CD4-positive, alpha-beta T cell treated with Interferon alpha-2 for 1 hour (primary cell): Measurements from ENCODE around the gene XXYLT1.

Experiments used
- DNase-seq, 2 donors: peaks; one replicate each; pipeline ENCODE4 v3.0.0-alpha.2; 2020 to 2022

XXYLT1 gene

GRCh38 chr3:195266428-195266827 is 4.5 kb downstream of the XXYLT1 start:
- DNase-seq, result no peak

GRCh38 chr3:195265363-195265976 is 5.5 kb downstream of the XXYLT1 start:
- DNase-seq, result no peak

- DNase-seq, result no peak
These were observed 6.9 kb downstream of the XXYLT1 start for GRCh38 chr3:195263925-195264600.

- no peak for DNase-seq
These were observed 7.6 kb downstream of the XXYLT1 start for GRCh38 chr3:195263193-195263924.

- no peak for DNase-seq
These were observed 9.0 kb downstream of the XXYLT1 start for GRCh38 chr3:195261925-195262324.

- DNase-seq, result peak; percentile 36 to 45
These were observed 10.6 kb downstream of the XXYLT1 start for GRCh38 chr3:195260280-195260905.

- DNase-seq, result peak; percentile 90 to 94
These were observed 11.3 kb downstream of the XXYLT1 start for GRCh38 chr3:195259475-195260279.

- peak in 1 of 2 donors; percentile 24 for DNase-seq
These were observed 11.8 kb downstream of the XXYLT1 start for GRCh38 chr3:195259154-195259474.

GRCh38 chr3:195258449-195259153 is 12.4 kb downstream of the XXYLT1 start:
- DNase-seq, result no peak

DNA sequence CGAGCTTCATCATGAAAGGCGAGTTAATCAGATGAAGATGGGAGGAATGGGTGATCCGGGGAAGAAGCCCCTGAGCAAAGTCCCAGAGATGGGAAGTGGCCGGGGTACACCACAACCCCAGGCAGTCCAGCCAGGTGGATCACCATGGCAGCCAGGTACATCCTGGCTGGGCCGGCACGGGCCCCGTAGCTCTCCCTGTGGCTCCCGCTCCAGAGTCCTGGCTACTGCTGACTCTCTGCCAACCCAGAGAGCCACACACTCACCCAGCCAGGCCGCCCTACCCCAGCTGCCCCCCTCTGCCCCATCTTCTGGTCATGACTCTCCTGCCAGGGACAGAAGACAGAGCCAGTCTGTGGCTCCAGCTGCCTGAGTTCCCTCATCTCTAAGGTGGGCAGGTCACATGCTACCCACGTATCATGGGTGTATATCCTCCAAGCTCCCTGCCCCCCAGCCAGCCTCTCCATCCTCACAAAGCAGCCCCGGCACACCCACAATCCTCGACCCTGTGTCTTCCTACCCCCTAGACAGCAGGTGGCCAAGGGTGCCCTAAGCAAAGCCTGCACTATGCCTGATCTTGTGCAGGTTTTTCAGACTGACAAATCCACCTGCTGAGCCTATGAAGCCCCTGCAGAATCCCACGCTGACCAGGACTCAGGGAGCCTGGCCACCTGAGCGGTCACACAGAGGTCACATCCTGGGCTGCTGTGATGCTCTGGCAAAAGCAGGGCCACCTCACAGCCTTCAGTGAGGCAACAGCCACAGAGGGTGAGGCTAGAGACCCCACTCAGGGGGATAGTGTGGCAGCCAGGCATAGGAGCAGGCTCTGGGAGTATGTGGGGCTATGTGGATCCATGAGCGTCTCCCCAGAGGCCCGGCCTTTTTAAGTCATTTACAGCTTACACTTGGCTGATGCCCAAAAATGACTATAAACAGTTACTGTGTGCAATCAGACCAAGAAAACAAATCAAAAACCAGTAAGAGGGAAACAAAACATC is 13.2 kb downstream of the XXYLT1 start:
- DNase-seq, result no peak

DNA sequence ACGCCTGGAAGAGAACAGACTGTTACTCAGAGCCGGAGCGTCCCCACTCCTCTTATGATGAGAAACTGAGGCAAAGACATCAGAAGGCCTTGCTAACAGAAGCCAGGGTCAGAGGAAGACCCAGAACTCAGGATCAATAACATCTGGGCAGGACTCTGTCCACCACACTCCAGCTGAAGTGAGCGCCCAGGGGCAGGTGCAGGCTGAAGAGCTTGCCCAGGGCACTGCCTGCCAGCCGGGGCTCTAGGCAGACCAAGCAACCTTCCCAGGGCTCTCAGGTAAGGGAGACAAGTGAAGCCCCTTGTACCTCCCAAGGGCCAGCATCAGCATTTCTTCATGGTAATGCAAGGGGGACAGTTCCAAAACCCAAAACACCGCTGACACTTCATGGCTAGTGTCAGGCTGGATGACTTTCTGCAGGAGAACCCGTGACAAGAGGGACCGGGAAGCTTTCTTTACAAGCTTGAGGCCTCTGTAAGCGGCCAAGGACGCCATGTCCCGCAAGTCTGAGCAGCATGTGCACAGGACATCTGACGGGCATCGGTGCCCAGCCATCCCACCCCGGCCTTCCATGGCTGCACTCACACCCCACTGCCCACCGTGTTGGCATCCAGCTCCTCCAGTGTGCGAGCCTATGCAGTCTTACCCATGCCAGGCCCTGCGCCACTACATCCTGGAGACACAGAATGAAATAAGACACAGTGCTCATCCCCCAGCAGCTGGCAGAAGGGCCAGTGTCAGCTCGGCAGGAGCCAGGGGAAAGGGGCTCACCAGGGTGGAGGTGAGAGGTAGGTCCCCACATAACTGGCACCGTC is 14.1 kb downstream of the XXYLT1 start:
- no peak for DNase-seq

GRCh38 chr3:195255571-195256501 is 15.1 kb downstream of the XXYLT1 start:
- DNase-seq, result no peak

GRCh38 chr3:195255176-195255500 is 15.8 kb downstream of the XXYLT1 start:
- DNase-seq, result no peak

DNA sequence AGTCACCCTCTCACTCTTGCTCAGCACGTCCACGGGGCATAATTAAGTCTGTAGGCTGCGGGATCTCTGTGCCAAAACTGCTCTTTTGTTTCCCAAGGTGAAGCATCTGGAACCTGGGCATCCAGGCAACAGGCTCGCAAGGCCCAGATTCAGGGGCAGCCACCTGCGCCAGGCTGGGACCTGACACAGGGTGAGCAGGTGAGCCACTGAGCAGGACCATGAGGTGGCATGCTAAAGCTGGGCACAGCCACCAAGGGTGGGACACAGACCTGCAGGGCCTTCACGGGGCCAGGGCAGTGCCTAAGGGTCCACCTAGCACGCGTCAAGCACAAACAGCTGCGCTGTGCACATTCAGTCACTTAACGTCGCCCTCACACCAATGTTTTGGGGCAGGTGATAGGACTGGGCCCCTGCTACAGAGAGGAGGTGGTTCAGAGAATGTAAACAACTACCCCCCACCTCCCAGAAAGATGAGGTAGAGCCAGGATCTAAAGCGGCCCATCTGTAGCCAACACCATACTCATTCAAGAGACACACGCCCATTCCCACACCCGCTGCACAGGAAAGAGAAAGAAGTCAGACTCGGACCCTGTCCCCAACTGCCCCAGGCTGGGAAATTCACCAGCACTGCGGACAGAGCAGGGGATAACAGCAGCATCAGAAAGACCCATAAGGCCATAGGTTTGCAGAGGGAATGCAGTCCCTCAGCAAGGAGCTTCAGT is 16.3 kb downstream of the XXYLT1 start:
- DNase-seq, result no peak

GRCh38 chr3:195253923-195254432 is 17.0 kb downstream of the XXYLT1 start:
- no peak for DNase-seq

GRCh38 chr3:195251336-195252065 is 19.5 kb downstream of the XXYLT1 start:
- no peak for DNase-seq
